Progenitor cell of endocrine pancreas (in vitro differentiated cells): ENCODE results near the gene REELD1. TPM values are rescaled to one million over a fixed set of nuclear protein-coding genes. Genes with fewer than 3 reads are reported as not detected.

Source experiments
- DNase-seq: peaks from one replicate; pipeline ENCODE4 v3.0.0; 2021; ENCODE audit warnings: low spot score; ENCODE audit not compliant: unreplicated experiment
- H3K27ac Mint-ChIP-seq: 2 replicates; pipeline ENCODE4 v1.8.0; 2021; ENCODE audit warnings: mild to moderate bottlenecking, moderate library complexity, mixed read lengths
- H3K27me3 Mint-ChIP-seq: 2 replicates; pipeline ENCODE4 v1.8.0; 2021; ENCODE audit warnings: mixed read lengths
- H3K36me3 Mint-ChIP-seq: 2 replicates; pipeline ENCODE4 v1.8.0; 2022; ENCODE audit warnings: mixed read lengths; ENCODE audit not compliant: insufficient read depth
- H3K4me1 Mint-ChIP-seq: 2 replicates; pipeline ENCODE4 v1.8.0; 2021; ENCODE audit warnings: low read depth, mixed read lengths
- H3K4me3 Mint-ChIP-seq: 2 replicates; pipeline ENCODE4 v1.8.0; 2021; ENCODE audit warnings: low read depth, mild to moderate bottlenecking, moderate library complexity, mixed read lengths
- H3K9me3 Mint-ChIP-seq: 2 replicates; pipeline ENCODE4 v1.8.0; 2021; ENCODE audit warnings: low read depth, mixed read lengths
- CTCF ChIP-seq: fragments of 200-600 bp; sonication (generic); IDR thresholded peaks from one replicate; pipeline ENCODE4 v1.5.0; 2021; ENCODE audit warnings: antibody characterized with exemption, mild to moderate bottlenecking; ENCODE audit not compliant: unreplicated experiment
- total RNA-seq: library from RNA; stranded (reverse); gene quantifications from 2 replicates; pipeline ENCODE4 v1.2.1, GENCODE V29; 2021

Gene REELD1
- total RNA-seq, 1 donor from 2014 or later, result not detected

GRCh38 chr4:146257511-146257910 lies 43.2 kb downstream of the REELD1 start:
- Mint-ChIP-seq H3K4me1 (peaks cover 3% of the 10 kb centered on the region), H3K36me3 (no peaks in the 10 kb centered on the region), H3K9me3 (no peaks in the 10 kb centered on the region), H3K27ac (no peak overlapping the region), H3K4me3 (no peak overlapping the region), H3K27me3 (no peaks in the 10 kb centered on the region)
- no peak for DNase-seq
- no peak for TF ChIP-seq CTCF

DNA sequence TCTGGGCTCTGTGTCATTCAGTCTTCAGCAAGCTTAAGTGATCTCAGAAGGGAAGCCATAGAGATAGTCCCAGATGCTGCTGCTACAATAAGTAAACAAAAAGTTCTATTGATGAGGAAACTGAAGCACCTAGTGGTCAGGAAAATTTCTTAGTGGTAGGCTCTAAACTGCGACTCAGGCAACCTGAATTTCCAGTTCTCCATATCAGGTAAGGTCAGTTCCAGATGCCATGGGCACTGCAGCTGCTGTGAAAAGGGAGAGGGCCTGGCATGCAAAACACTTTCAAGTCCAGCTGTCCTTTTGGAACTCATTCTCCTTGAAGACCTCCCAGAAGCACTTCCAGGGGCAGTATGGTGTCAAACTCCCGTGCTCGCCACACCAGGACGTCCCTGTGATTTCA lies 46.2 kb downstream of the REELD1 start:
- Mint-ChIP-seq H3K27me3 (no peaks in the 10 kb centered on the region), H3K36me3 (peaks cover 2% of the 10 kb centered on the region), H3K4me1 (peaks cover 1% of the 10 kb centered on the region), H3K27ac (no peak overlapping the region), H3K4me3 (no peak overlapping the region), H3K9me3 (no peaks in the 10 kb centered on the region)
- TF ChIP-seq CTCF, result no peak
- no peak for DNase-seq

- H3K4me3 Mint-ChIP-seq, result no peak overlapping the region
- H3K27ac Mint-ChIP-seq, result no peak overlapping the region
- no peaks in the 10 kb centered on the region for H3K27me3 Mint-ChIP-seq
- peaks cover 1% of the 10 kb centered on the region for H3K4me1 Mint-ChIP-seq
- TF ChIP-seq CTCF, result no peak
- DNase-seq, result no peak
- peaks cover 2% of the 10 kb centered on the region for H3K36me3 Mint-ChIP-seq
- no peaks in the 10 kb centered on the region for H3K9me3 Mint-ChIP-seq
These were observed 46.7 kb downstream of the REELD1 start for GRCh38 chr4:146261041-146261440.

DNA sequence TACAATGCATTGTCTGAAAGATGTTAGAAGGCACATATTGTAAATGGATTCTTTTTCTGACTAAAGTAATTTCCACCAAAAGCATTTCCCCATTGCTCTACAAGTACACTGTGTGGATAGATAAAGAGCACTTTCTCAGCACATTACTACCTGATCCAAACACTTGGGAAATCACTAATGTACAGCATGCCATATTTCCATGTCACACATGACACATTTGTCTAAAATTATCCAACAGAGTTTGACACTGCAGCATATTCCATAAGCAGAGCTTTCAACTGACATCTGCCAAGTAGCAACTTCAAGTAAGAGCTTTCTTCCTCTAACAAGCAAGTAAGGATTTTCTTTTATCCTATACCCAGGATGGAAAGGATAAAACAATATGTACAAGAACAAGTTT lies 49.5 kb downstream of the REELD1 start:
- H3K27ac Mint-ChIP-seq, result no peak overlapping the region
- H3K36me3 Mint-ChIP-seq, result peaks cover 2% of the 10 kb centered on the region
- H3K27me3 Mint-ChIP-seq, result no peaks in the 10 kb centered on the region
- no peak for DNase-seq
- no peaks in the 10 kb centered on the region for H3K9me3 Mint-ChIP-seq
- no peak for TF ChIP-seq CTCF
- H3K4me1 Mint-ChIP-seq, result peaks cover 1% of the 10 kb centered on the region
- H3K4me3 Mint-ChIP-seq, result no peak overlapping the region

DNA sequence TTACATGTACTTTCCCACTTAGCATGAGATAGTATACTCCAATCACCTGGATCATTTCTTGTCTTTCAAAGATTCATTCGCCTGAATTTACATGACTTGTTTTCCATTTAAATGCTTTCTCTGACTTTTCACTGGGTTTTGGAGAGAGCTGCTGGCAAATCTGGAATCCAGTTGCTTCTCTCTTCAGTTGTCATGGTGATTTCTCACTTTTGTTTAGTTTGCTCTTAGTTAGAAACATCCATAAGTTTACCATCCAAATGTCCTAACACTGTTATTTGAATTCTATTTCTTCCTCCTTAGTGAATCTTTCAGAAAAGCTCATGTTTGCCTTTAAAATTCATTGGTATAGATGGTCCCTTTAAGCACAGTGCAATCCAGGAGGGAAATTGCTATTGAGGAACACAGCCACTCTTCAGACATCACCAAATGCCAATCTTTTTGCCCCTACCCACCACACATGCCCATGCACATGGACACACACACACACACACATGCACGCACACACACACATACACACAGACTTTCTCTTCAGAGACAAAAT lies 51.7 kb downstream of the REELD1 start:
- H3K4me1 Mint-ChIP-seq, result peaks cover 1% of the 10 kb centered on the region
- DNase-seq, result no peak
- no peak overlapping the region for H3K27ac Mint-ChIP-seq
- peaks cover 2% of the 10 kb centered on the region for H3K36me3 Mint-ChIP-seq
- H3K9me3 Mint-ChIP-seq, result no peaks in the 10 kb centered on the region
- H3K4me3 Mint-ChIP-seq, result no peak overlapping the region
- TF ChIP-seq CTCF, result no peak
- no peaks in the 10 kb centered on the region for H3K27me3 Mint-ChIP-seq
